GM19438 (cell line): ENCODE measurements around the gene CCS.
A peak's percentile ranks its signal among the peaks of the same experiment; 100 is the strongest.
"Not testable (repeated sequence)": the region's sequence is repeated elsewhere in the genome, so short reads cannot be mapped to it uniquely, and the experiment has no call there.

Source experiments
- ATAC-seq: cut with Tn5 transposase; IDR thresholded peaks from one replicate; pipeline ENCODE4 v1.9.1; 2021; ENCODE audit warnings: low read depth; ENCODE audit not compliant: unreplicated experiment

The CCS gene

GRCh38 chr11:66619080-66619554 is 26.1 kb downstream of the CCS start:
- ATAC-seq, result no peak

- ATAC-seq, result no peak
These were observed 31.5 kb downstream of the CCS start for GRCh38 chr11:66624450-66624849.

GRCh38 chr11:66625041-66625751 is 32.2 kb downstream of the CCS start:
- ATAC-seq, result no peak

GRCh38 chr11:66625752-66626149 is 32.8 kb downstream of the CCS start:
- no peak for ATAC-seq

- ATAC-seq, result no peak
These were observed 33.4 kb downstream of the CCS start for GRCh38 chr11:66626382-66626781.

- no peak for ATAC-seq
These were observed 33.9 kb downstream of the CCS start for GRCh38 chr11:66626926-66627325.

GRCh38 chr11:66628061-66628603 is 35.1 kb downstream of the CCS start:
- no peak for ATAC-seq

GRCh38 chr11:66629356-66629755 is 36.4 kb downstream of the CCS start:
- ATAC-seq, result no peak

GRCh38 chr11:66631883-66632282 is 38.9 kb downstream of the CCS start:
- ATAC-seq, result no peak

- no peak for ATAC-seq
These were observed 40.0 kb downstream of the CCS start for GRCh38 chr11:66632952-66633351.

GRCh38 chr11:66636411-66636810 is 43.4 kb downstream of the CCS start:
- ATAC-seq, result no peak

GRCh38 chr11:66637557-66638176 is 44.7 kb downstream of the CCS start:
- ATAC-seq, result no peak

GRCh38 chr11:66638177-66639065 is 45.4 kb downstream of the CCS start, which contains the start of gene RBM4:
Gene RBM4, plus strand, starts transcription at chr11:66638703. Its CDS starts 1,009 bp downstream, at chr11:66639712.
- ATAC-seq, result peak; percentile 90

- no peak for ATAC-seq
These were observed 46.3 kb downstream of the CCS start for GRCh38 chr11:66639066-66639813.

- ATAC-seq, result not testable (repeated sequence)
These were observed 46.9 kb downstream of the CCS start for GRCh38 chr11:66639814-66640340.

GRCh38 chr11:66641834-66642233 is 48.8 kb downstream of the CCS start:
- no peak for ATAC-seq

GRCh38 chr11:66643745-66644437 is 50.9 kb downstream of the CCS start:
- ATAC-seq, result no peak

- ATAC-seq, result no peak
These were observed 53.8 kb downstream of the CCS start for GRCh38 chr11:66646828-66647227.

GRCh38 chr11:66649903-66650302 is 56.9 kb downstream of the CCS start:
- no peak for ATAC-seq
